ENCODE results near the gene DCP1A. TPM values are rescaled to one million over a fixed set of nuclear protein-coding genes. Genes with fewer than 3 reads are reported as not detected.
"Not testable (repeated sequence)": the region's sequence is repeated elsewhere in the genome, so short reads cannot be mapped to it uniquely, and the experiment has no call there.

Gene DCP1A
- total RNA-seq, 1 experiment from 2014 or later, result 22.7 TPM

DNA sequence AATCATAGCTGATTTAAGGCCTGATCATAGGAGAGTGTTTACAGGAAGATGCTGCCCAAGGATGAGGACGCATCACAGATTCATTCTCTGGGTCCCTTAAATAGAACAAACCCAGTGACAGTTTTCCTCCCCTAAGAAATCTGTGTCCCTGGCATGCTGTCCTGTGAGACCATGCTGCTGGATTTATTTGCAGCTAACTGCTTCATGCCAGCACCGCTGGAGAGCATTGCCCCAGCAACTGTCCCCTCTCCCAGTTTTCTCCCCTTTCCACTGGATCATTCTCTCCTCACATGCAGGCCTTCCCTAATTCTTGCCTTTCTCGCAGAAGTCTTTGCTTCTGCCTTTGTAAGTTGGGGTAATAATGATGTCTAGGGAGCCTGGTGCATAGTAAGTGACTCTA lies 29.3 kb upstream of the DCP1A start:
- no peaks in the 10 kb centered on the region for H3F3A ChIP-seq (ENCODE audit: insufficient read depth, low read depth)
- H4K20me1 ChIP-seq (ENCODE audit: insufficient read depth), result no peaks in the 10 kb centered on the region
- no peak overlapping the region for H3K4me3 ChIP-seq
- no peak overlapping the region for H3K4me2 ChIP-seq
- no peaks in the 10 kb centered on the region for H3K4me1 ChIP-seq (replicated peaks; ENCODE audit: insufficient read depth)
- no peak overlapping the region for H3K27ac ChIP-seq
- no peak overlapping the region for H2AFZ ChIP-seq
- intact Hi-C loops (cut with micrococcal nuclease; ENCODE audit: unreplicated experiment), result loop anchor here (10.0 kb wide), 1 partner anchor 338 kb away; no protein-coding TSS in a partner anchor
- POLR2A ChIA-PET (ENCODE audit: unreplicated experiment), result no interaction called here
- no peak for DNase-seq
- no TSS peak for BruUV-seq (replicated peaks)
- H3K9me2 ChIP-seq (ENCODE audit: insufficient read depth), result no peaks in the 10 kb centered on the region
- CTCF ChIA-PET, result no interaction called here
- no peaks in the 10 kb centered on the region for H3K79me2 ChIP-seq (ENCODE audit: low read depth)
- TF ChIP-seq EZH2 (IDR thresholded peaks at IDR 0.05; ENCODE audit: low read depth), result no peak
- TF ChIP-seq, protein P1, sequence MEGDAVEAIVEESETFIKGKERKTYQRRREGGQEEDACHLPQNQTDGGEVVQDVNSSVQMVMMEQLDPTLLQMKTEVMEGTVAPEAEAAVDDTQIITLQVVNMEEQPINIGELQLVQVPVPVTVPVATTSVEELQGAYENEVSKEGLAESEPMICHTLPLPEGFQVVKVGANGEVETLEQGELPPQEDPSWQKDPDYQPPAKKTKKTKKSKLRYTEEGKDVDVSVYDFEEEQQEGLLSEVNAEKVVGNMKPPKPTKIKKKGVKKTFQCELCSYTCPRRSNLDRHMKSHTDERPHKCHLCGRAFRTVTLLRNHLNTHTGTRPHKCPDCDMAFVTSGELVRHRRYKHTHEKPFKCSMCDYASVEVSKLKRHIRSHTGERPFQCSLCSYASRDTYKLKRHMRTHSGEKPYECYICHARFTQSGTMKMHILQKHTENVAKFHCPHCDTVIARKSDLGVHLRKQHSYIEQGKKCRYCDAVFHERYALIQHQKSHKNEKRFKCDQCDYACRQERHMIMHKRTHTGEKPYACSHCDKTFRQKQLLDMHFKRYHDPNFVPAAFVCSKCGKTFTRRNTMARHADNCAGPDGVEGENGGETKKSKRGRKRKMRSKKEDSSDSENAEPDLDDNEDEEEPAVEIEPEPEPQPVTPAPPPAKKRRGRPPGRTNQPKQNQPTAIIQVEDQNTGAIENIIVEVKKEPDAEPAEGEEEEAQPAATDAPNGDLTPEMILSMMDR (conservative IDR thresholded peaks at IDR 0.05), result no peak
- H3K9me3 ChIP-seq (ENCODE audit: insufficient read depth, low read depth), result no peaks in the 10 kb centered on the region
- no peaks in the 10 kb centered on the region for H3K36me3 ChIP-seq (ENCODE audit: low read depth)
- peaks cover 59% of the 10 kb centered on the region for H3K27me3 ChIP-seq (ENCODE audit: insufficient read depth, low read depth)

DNA sequence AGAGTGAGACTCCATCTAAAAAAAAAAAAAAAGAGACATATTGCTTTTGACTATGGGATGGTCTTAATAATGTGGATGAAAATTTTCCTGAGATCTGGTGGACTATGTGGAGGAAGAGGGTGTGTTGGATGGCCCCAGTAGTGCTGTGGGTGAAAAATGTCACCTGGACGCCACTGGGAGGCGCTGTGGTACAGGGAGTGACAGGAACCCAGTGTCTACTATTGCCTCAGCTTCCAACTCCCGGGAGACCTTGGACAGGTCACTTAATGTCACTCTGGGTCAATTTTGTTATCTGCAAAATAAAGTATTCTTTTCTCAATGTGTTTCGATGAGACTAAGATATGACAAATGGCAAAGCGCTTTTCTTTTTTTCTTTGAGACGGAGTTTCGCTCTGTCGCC lies 27.7 kb upstream of the DCP1A start:
- H3K27me3 ChIP-seq (ENCODE audit: insufficient read depth, low read depth), result peaks cover 57% of the 10 kb centered on the region
- CTCF ChIA-PET, result interaction anchor here (0.6 to 0.7 kb wide), 2 partner anchors 1803 to 1986 kb away, joined by 3 to 4 read pairs; no protein-coding TSS in a partner anchor
- H3K9me2 ChIP-seq (ENCODE audit: insufficient read depth), result no peaks in the 10 kb centered on the region
- no peak overlapping the region for H3K4me2 ChIP-seq
- no peaks in the 10 kb centered on the region for H3K36me3 ChIP-seq (ENCODE audit: low read depth)
- no peak overlapping the region for H2AFZ ChIP-seq
- no TSS peak for BruUV-seq (replicated peaks)
- H3K4me3 ChIP-seq, result no peak overlapping the region
- DNase-seq, result peak in 1 of 2 experiments; percentile 28
- no peaks in the 10 kb centered on the region for H4K20me1 ChIP-seq (ENCODE audit: insufficient read depth)
- TF ChIP-seq EZH2 (IDR thresholded peaks at IDR 0.05; ENCODE audit: low read depth), result no peak
- TF ChIP-seq, protein P1 (conservative IDR thresholded peaks at IDR 0.05), result peak; percentile 73
- no peaks in the 10 kb centered on the region for H3K79me2 ChIP-seq (ENCODE audit: low read depth)
- POLR2A ChIA-PET (ENCODE audit: unreplicated experiment), result no interaction called here
- intact Hi-C loops (cut with micrococcal nuclease; ENCODE audit: unreplicated experiment), result loop anchor here (10.0 kb wide), 1 partner anchor 340 kb away; no protein-coding TSS in a partner anchor
- no peak overlapping the region for H3K27ac ChIP-seq
- no peaks in the 10 kb centered on the region for H3K9me3 ChIP-seq (ENCODE audit: insufficient read depth, low read depth)
- no peaks in the 10 kb centered on the region for H3K4me1 ChIP-seq (replicated peaks; ENCODE audit: insufficient read depth)
- no peaks in the 10 kb centered on the region for H3F3A ChIP-seq (ENCODE audit: insufficient read depth, low read depth)

DNA sequence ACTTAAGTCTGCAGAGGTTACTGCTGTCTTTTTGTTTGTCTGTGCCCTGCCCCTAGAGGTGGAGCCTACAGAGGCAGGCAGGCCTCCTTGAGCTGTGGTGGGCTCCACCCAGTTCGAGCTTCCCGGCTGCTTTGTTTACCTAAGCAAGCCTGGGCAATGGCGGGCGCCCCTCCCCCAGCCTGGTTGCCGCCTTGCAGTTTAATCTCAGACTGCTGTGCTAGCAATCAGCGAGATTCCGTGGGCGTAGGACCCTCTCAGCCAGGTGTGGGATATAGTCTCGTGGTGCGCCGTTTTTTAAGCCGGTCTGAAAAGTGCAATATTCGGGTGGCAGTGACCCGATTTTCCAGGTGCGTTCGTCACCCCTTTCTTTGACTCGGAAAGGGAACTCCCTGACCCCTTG lies 23.4 kb upstream of the DCP1A start:
- H3K4me1 ChIP-seq (replicated peaks; ENCODE audit: insufficient read depth); BruUV-seq (replicated peaks); H3K4me2 ChIP-seq; H3K4me3 ChIP-seq; H3K27ac ChIP-seq; H3K36me3 ChIP-seq (ENCODE audit: low read depth); H3F3A ChIP-seq (ENCODE audit: insufficient read depth, low read depth); H3K9me2 ChIP-seq (ENCODE audit: insufficient read depth); H4K20me1 ChIP-seq (ENCODE audit: insufficient read depth); H3K9me3 ChIP-seq (ENCODE audit: insufficient read depth, low read depth); CTCF ChIA-PET; POLR2A ChIA-PET (ENCODE audit: unreplicated experiment); H2AFZ ChIP-seq; H3K79me2 ChIP-seq (ENCODE audit: low read depth): not testable (repeated sequence)
- intact Hi-C loops (cut with micrococcal nuclease; ENCODE audit: unreplicated experiment), result loop anchor here (10.0 kb wide), 1 partner anchor 344 kb away; no protein-coding TSS in a partner anchor
- H3K27me3 ChIP-seq (ENCODE audit: insufficient read depth, low read depth), result peaks cover 31% of the 10 kb centered on the region
- peak in 1 of 2 experiments; percentile 8 for DNase-seq

DNA sequence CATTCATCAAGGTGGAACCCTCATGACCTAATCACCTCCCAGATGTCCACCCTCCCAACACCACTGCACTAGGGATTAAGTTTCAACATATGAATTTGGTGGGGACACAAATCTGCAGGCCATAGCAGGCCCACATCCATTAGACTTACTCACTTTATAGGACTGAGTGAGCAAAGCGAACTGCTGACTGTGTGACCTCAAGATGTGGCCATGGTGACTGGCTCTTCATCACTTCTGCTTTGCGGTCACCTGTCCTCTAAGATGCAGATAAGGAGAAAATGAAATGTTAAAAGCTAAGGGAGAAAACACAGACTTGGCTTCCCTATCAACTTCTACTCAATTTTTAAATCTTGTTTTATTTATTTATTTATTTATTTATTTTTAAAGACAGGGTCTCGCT lies 14.5 kb upstream of the DCP1A start:
- ChIA-PET CTCF (no interaction called here), POLR2A (ENCODE audit: unreplicated experiment) (no interaction called here)
- Histone ChIP-seq H2AFZ (no peak overlapping the region), H3K4me2 (no peak overlapping the region), H4K20me1 (ENCODE audit: insufficient read depth) (no peaks in the 10 kb centered on the region), H3K79me2 (ENCODE audit: low read depth) (no peaks in the 10 kb centered on the region), H3F3A (ENCODE audit: insufficient read depth, low read depth) (no peaks in the 10 kb centered on the region), H3K27ac (no peak overlapping the region), H3K27me3 (ENCODE audit: insufficient read depth, low read depth) (peaks cover 24% of the 10 kb centered on the region), H3K4me1 (replicated peaks; ENCODE audit: insufficient read depth) (no peaks in the 10 kb centered on the region), H3K4me3 (no peak overlapping the region), H3K9me3 (ENCODE audit: insufficient read depth, low read depth) (no peaks in the 10 kb centered on the region), H3K36me3 (ENCODE audit: low read depth) (no peaks in the 10 kb centered on the region), H3K9me2 (ENCODE audit: insufficient read depth) (no peaks in the 10 kb centered on the region)
- no peak for TF ChIP-seq EZH2 (IDR thresholded peaks at IDR 0.05; ENCODE audit: low read depth)
- TF ChIP-seq, protein P1 (conservative IDR thresholded peaks at IDR 0.05), result no peak
- DNase-seq, result no peak
- intact Hi-C loops (cut with micrococcal nuclease; ENCODE audit: unreplicated experiment), result no loop called here
- BruUV-seq (replicated peaks), result no TSS peak

Data from PC-9 (cell line).